HepG2 (cell line): ENCODE measurements around the gene RREB1. TPM values are rescaled to one million over a fixed set of nuclear protein-coding genes. Genes with fewer than 3 reads are reported as not detected.
A peak's percentile ranks its signal among the peaks of the same experiment; 100 is the strongest.

Source experiments
- BRF2 ChIP-seq: sonication (generic); formaldehyde crosslinking; IDR thresholded peaks from 2 replicates; pipeline ENCODE4 v1.8.1; 2022; ENCODE audit warnings: mild to moderate bottlenecking, missing genetic modification reagents
- CERS6 ChIP-seq: sonication (generic); formaldehyde crosslinking; IDR thresholded peaks from 2 replicates; pipeline ENCODE4 v1.5.0; 2020; ENCODE audit warnings: missing genetic modification reagents
- CREBL2 ChIP-seq: sonication (generic); formaldehyde crosslinking; IDR thresholded peaks from 2 replicates; pipeline ENCODE4 v1.8.1; 2023; ENCODE audit warnings: missing genetic modification reagents, mild to moderate bottlenecking, borderline replicate concordance
- IKZF4 ChIP-seq: sonication (generic); formaldehyde crosslinking; IDR thresholded peaks from 2 replicates; pipeline ENCODE4 v1.5.1; 2020; ENCODE audit warnings: borderline replicate concordance, mild to moderate bottlenecking, low read depth, missing genetic modification reagents; ENCODE audit errors: not compliant biosample characterization
- JARID2 ChIP-seq: sonication (generic); formaldehyde crosslinking; IDR thresholded peaks from 2 replicates; pipeline ENCODE4 v1.8.1; 2023; ENCODE audit warnings: missing genetic modification reagents, inconsistent platforms; ENCODE audit not compliant: insufficient replicate concordance
- KLF12 ChIP-seq: sonication (generic); formaldehyde crosslinking; IDR thresholded peaks from 2 replicates; pipeline ENCODE4 v1.4.0; 2020; ENCODE audit warnings: missing genetic modification reagents, borderline replicate concordance
- MATR3 ChIP-seq: sonication (generic); formaldehyde crosslinking; IDR thresholded peaks from 2 replicates; pipeline ENCODE4 v1.4.0; 2020; ENCODE audit warnings: missing genetic modification reagents
- MIER2 ChIP-seq: IDR thresholded peaks from 2 replicates; pipeline ENCODE4 v1.6.1; 2016; ENCODE audit warnings: missing biosample characterization, missing genetic modification reagents
- NFYC ChIP-seq: IDR thresholded peaks from 2 replicates; pipeline ENCODE4 v1.6.1; 2016; ENCODE audit warnings: missing genetic modification reagents, missing compliant biosample characterization
- PLRG1 ChIP-seq: fragments of 450-650 bp; conservative IDR thresholded peaks from 2 replicates; pipeline ENCODE4 v1.6.1; 2016
- RARA ChIP-seq: IDR thresholded peaks from 2 replicates; pipeline ENCODE4 v1.6.1; 2016; ENCODE audit warnings: missing genetic modification reagents, missing compliant biosample characterization
- RBM39 ChIP-seq: fragments of 200-400 bp; formaldehyde crosslinking; IDR thresholded peaks from one replicate; pipeline ENCODE4 v1.6.1; 2018; ENCODE audit warnings: antibody characterized with exemption, mild to moderate bottlenecking, low read depth, low read length; ENCODE audit not compliant: poor library complexity, severe bottlenecking
- SNAI1 ChIP-seq: sonication (generic); formaldehyde crosslinking; IDR thresholded peaks from 2 replicates; pipeline ENCODE4 v1.5.0; 2020; ENCODE audit warnings: mild to moderate bottlenecking, missing genetic modification reagents, borderline replicate concordance
- TCF7 ChIP-seq: sonication (generic); IDR thresholded peaks from 2 replicates; pipeline ENCODE4 v1.6.1; 2016; ENCODE audit warnings: antibody characterized with exemption, low read depth
- ZBTB21 ChIP-seq: sonication (generic); formaldehyde crosslinking; IDR thresholded peaks from 2 replicates; pipeline ENCODE4 v1.4.0; 2020; ENCODE audit warnings: missing genetic modification reagents
- ZBTB25 ChIP-seq: IDR thresholded peaks from 2 replicates; pipeline ENCODE4 v1.6.1; 2018; ENCODE audit warnings: missing genetic modification reagents
- ZBTB38 ChIP-seq: sonication (generic); formaldehyde crosslinking; IDR thresholded peaks from 2 replicates; pipeline ENCODE4 v1.5.1; 2020; ENCODE audit warnings: mild to moderate bottlenecking, missing genetic modification reagents
- ZBTB46 ChIP-seq: sonication (generic); formaldehyde crosslinking; IDR thresholded peaks from 2 replicates; pipeline ENCODE4 v1.4.0; 2020; ENCODE audit warnings: mild to moderate bottlenecking, missing genetic modification reagents, borderline replicate concordance
- ZFP41 ChIP-seq: sonication (generic); formaldehyde crosslinking; IDR thresholded peaks from 2 replicates; pipeline ENCODE4 v1.4.0; 2020; ENCODE audit warnings: mild to moderate bottlenecking, missing genetic modification reagents, borderline replicate concordance
- ZMYM4 ChIP-seq: sonication (generic); formaldehyde crosslinking; IDR thresholded peaks from 2 replicates; pipeline ENCODE4 v1.8.1; 2023; ENCODE audit warnings: mild to moderate bottlenecking, missing genetic modification reagents
- ZNF451 ChIP-seq: sonication (generic); formaldehyde crosslinking; IDR thresholded peaks from 2 replicates; pipeline ENCODE4 v1.5.0; 2020; ENCODE audit warnings: mild to moderate bottlenecking, missing genetic modification reagents
- ZNF660 ChIP-seq: sonication (generic); formaldehyde crosslinking; IDR thresholded peaks from 2 replicates; pipeline ENCODE4 v1.5.1; 2020; ENCODE audit warnings: mild to moderate bottlenecking, low read depth, missing genetic modification reagents, borderline replicate concordance
- ZNF747 ChIP-seq: sonication (generic); formaldehyde crosslinking; IDR thresholded peaks from 2 replicates; pipeline ENCODE4 v1.8.1; 2023; ENCODE audit warnings: missing genetic modification reagents, mild to moderate bottlenecking, borderline replicate concordance
- polyA plus RNA-seq, 8 experiments: library from polyadenylated mRNA; depleted of rRNA in 3 of 8; stranded (reverse) in 7 of 8; unstranded in 1 of 8; fragments of >200 nt; fragmentation: Illumina TruSeq in 4 of 8; extraction: Trizol in 4 of 8; gene quantifications; 2 replicates each; pipeline versions ENCODE4 v1.2.1 to v1.2.3, GENCODE V29; 2011 to 2016; ENCODE audit warnings: low read depth in 4 of 8, missing spikeins in 1 of 8, mixed read lengths in 1 of 8; ENCODE audit not compliant: insufficient read depth in 1 of 8
- total RNA-seq, 5 experiments: library from RNA; depleted of rRNA; stranded (reverse); fragments of >200 nt; fragmentation: Illumina TruSeq; extraction: Trizol; gene quantifications; 2 replicates each; pipeline ENCODE4 v1.2.3, GENCODE V29; 2016; ENCODE audit warnings: low read depth in 1 of 5

Gene RREB1
- total and polyA plus RNA-seq, 2 of the 13 experiments (the other 11 are each of a cell fraction or from before 2014, with no cell fraction given), result 6.1 to 23.2 TPM

- TF ChIP-seq JARID2 (CRISPR knock-in tag) (no peak), PLRG1 (no peak), ZFP41 (CRISPR knock-in tag) (no peak), ZNF660 (CRISPR knock-in tag) (no peak), SNAI1 (CRISPR knock-in tag) (no peak), ZBTB38 (peak; percentile 73), TCF7 (0 out of 2 replicates have a peak, but pooled peaks have one; percentile 4), IKZF4 (CRISPR knock-in tag) (no peak), ZNF747 (CRISPR knock-in tag) (0 out of 2 replicates have a peak, but pooled peaks have one; percentile 77), MATR3 (no peak), ZMYM4 (CRISPR knock-in tag) (peak; percentile 37; the same call in 1 of the 2 replicates), ZNF451 (CRISPR knock-in tag) (no peak; the same call in 1 of the 2 replicates), ZBTB46 (CRISPR knock-in tag) (no peak), RARA (peak; percentile 89), CERS6 (no peak), RBM39 (no peak), ZBTB25 (CRISPR knock-in tag) (no peak), ZBTB21 (no peak), BRF2 (CRISPR knock-in tag) (0 out of 2 replicates have a peak, but pooled peaks have one; percentile 19), MIER2 (CRISPR knock-in tag) (no peak; the same call in 1 of the 2 replicates), KLF12 (CRISPR knock-in tag) (0 out of 2 replicates have a peak, but pooled peaks have one; percentile 47), NFYC (CRISPR knock-in tag) (no peak; the same call in 1 of the 2 replicates), CREBL2 (CRISPR knock-in tag) (no peak)
Observed at GRCh38 chr6:7270320-7271204, 162.8 kb downstream of the RREB1 start (continued).
